Lung (tissue), 12 donors: ENCODE data around the gene PHIP. TPM values are rescaled to one million over a fixed set of nuclear protein-coding genes. Genes with fewer than 3 reads are reported as not detected.
"Not testable (repeated sequence)": the region's sequence is repeated elsewhere in the genome, so short reads cannot be mapped to it uniquely, and the experiment has no call there.

Source experiments
- ATAC-seq: fragments of 200-7000 bp; cut with Tn5 transposase; one replicate; pipeline ENCODE4 v1.9.1; 2020; ENCODE audit warnings: moderate number of reproducible peaks; ENCODE audit not compliant: insufficient read depth, low FRiP score
- DNase-seq, 3 donors: peaks; one replicate each; pipeline ENCODE4 v3.0.0-alpha.2; 2013 to 2017
- H3K27ac ChIP-seq, 2 donors: one replicate each; pipeline ENCODE4 v1.5.1; 2013; ENCODE audit warnings: mild to moderate bottlenecking in 2 of 2, moderate library complexity in 2 of 2, control low read depth in 1 of 2, inconsistent platforms in 1 of 2, low read depth in 1 of 2, low read length in 1 of 2
- H3K27me3 ChIP-seq, 3 donors: one replicate each; pipeline ENCODE4 v1.5.1; 2013; ENCODE audit warnings: low read length in 2 of 3; ENCODE audit not compliant: control insufficient read depth in 3 of 3, insufficient read depth in 3 of 3
- H3K36me3 ChIP-seq, 4 donors: one replicate each; pipeline ENCODE4 v1.5.1; 2013; ENCODE audit warnings: low read length in 4 of 4, mild to moderate bottlenecking in 1 of 4, moderate library complexity in 1 of 4; ENCODE audit not compliant: control insufficient read depth in 4 of 4, insufficient read depth in 4 of 4
- H3K4me1 ChIP-seq, 5 donors: one replicate each; pipeline ENCODE4 v1.5.1; 2013; ENCODE audit warnings: low read length in 5 of 5, mild to moderate bottlenecking in 2 of 5, moderate library complexity in 1 of 5; ENCODE audit not compliant: control insufficient read depth in 5 of 5, insufficient read depth in 5 of 5
- H3K4me3 ChIP-seq: one replicate; pipeline ENCODE4 v1.5.1; 2013; ENCODE audit warnings: mild to moderate bottlenecking, control low read depth, moderate library complexity
- H3K9ac ChIP-seq, 2 donors: one replicate each; pipeline ENCODE4 v1.5.1; 2013; ENCODE audit warnings: low read length in 2 of 2, control low read depth in 1 of 2; ENCODE audit not compliant: insufficient read depth in 1 of 2
- H3K9me3 ChIP-seq, 4 donors: one replicate each; pipeline ENCODE4 v1.5.1; 2013; ENCODE audit warnings: low read length in 3 of 4, mild to moderate bottlenecking in 1 of 4, moderate library complexity in 1 of 4; ENCODE audit not compliant: control insufficient read depth in 4 of 4, insufficient read depth in 3 of 4
- CTCF ChIP-seq: IDR thresholded peaks from 2 replicates; pipeline ENCODE4 v1.5.1; 2012; ENCODE audit warnings: mild to moderate bottlenecking; ENCODE audit errors: control extremely low read depth, extremely low read depth
- WGBS, 2 donors: extraction: QIAGEN DNeasy Blood & Tissue Kit; methylation state at CpG; one replicate each; pipeline ENCODE4 v1.1.7; 2013; 5-methylcytosine and 5-hydroxymethylcytosine counted together
- polyA plus RNA-seq, 2 donors: library from polyadenylated mRNA; stranded (reverse); fragments of 200-250 nt; gene quantifications; one replicate each; pipeline ENCODE4 v1.2.1, GENCODE V29; 2013
- total RNA-seq, 2 donors: library from RNA; depleted of rRNA in 1 of 2; stranded (reverse); fragments of >200 nt in 1 of 2; gene quantifications; one replicate each; pipeline ENCODE4 v1.2.1, GENCODE V29; 2014 to 2021
- donor health status: control.
- donor health status: control.
- donor health status: Bipolar disorder and iron deficiency.
- donor health status: healthy.
- donor health status: DM: yes; HTN: yes; CAD: no.

The PHIP gene
- total and polyA plus RNA-seq, 4 donors: 7.0 to 125 (median 19.1) TPM

GRCh38 chr6:78896227-78896626, 181.8 kb downstream of the PHIP start:
- TF ChIP-seq CTCF: no peak
- Histone ChIP-seq H3K4me1 (no peaks in the 10 kb centered on the region), H3K9ac (no peak overlapping the region), H3K36me3 (peaks cover 0 to 8% (median 1%) of the 10 kb centered on the region in 4 donors), H3K27me3 (no peaks in the 10 kb centered on the region), H3K9me3 (no peaks in the 10 kb centered on the region), H3K27ac (no peak overlapping the region), H3K4me3 (no peak overlapping the region)
- 70 to 88% methylated on average over 2 of the region's 2 CpGs for WGBS, 2 donors
- DNase-seq (no peak), ATAC-seq (no peak)

- not testable (repeated sequence) for H3K36me3 ChIP-seq, H3K4me3 ChIP-seq, DNase-seq, H3K27me3 ChIP-seq, H3K9ac ChIP-seq, H3K27ac ChIP-seq, H3K4me1 ChIP-seq, H3K9me3 ChIP-seq, ATAC-seq
- WGBS, 2 donors: 96% methylated on average over 5 of the region's 5 CpGs
Observed at GRCh38 chr6:78889901-78890300, 188.2 kb downstream of the PHIP start.

Other genes with a start within 250 kb of the PHIP start
- gene IRAK1BP1, start 210.7 kb downstream of the PHIP start, total RNA-seq: 10 to 100 TPM in 1 of 2 donors, 1 to 10 TPM in 1; 6.8 to 18.9 TPM
- gene IRAK1BP1, start 210.7 kb downstream of the PHIP start, polyA plus RNA-seq: 1 to 10 TPM; 1.5 to 3.4 TPM
- gene HMGN3, start 156.4 kb upstream of the PHIP start, total RNA-seq: 100 to 1,000 TPM; 108 to 351 TPM
- gene HMGN3, start 156.4 kb upstream of the PHIP start, polyA plus RNA-seq: 100 to 1,000 TPM in 1 of 2 donors, 10 to 100 TPM in 1; 78.4 to 267 TPM